Hematopoietic multipotent progenitor cell treated with erythropoietin and hydrocortisone succinate and interleukin-3 and kit ligand, for 8 days (in vitro differentiated cells): ENCODE results near the gene RASGEF1C.

ENCODE experiments used
- DNase-seq: peaks from one replicate; pipeline ENCODE4 v3.0.0-alpha.2; 2015

RASGEF1C gene

DNA sequence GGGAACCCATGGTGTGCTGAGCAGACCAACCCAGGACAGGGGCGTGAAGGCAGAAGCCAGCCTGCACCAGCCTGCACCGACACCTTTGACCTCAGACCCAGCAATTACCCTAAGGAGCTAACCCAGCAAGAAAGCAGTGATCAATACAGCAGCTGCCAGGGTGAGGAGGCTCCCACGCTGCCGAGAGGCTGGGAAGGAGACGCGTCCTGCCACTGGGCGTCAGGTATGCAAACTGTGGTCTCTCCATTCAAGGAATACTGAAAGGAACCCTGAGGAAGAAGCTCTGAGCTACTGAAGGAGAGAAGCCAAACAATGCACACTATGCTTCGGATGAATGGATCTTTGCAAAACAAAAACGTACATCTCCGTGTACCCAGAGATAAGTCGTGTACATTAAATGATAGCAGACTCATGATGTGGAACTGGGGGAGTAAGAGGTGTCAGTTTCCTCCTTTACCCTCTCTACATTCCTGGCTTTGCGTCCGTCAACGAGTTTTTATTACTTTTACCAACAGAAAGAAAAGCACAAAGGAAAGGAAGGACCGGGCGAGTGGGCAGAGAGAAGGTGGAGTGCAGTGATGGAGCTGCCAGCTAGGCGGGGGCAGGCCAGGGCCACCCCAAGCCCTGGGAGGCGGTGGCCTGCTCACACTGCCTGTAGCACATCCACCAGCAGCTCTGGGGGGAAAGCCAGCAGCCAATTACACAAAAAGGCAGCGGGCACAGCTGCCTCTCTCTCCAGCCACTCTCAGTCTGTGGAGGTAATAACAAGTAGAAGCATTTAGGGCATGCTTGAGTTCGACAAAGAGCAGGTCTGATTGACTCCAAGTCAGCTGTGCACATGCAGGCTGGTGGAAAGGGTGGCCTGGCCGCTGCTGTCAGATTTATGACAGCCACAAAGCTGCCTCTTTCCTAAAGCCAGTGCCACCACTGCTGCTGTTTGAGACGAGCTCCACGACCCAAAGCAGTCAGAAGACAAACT, 29.3 kb downstream of the RASGEF1C start:
- no peak for DNase-seq

DNA sequence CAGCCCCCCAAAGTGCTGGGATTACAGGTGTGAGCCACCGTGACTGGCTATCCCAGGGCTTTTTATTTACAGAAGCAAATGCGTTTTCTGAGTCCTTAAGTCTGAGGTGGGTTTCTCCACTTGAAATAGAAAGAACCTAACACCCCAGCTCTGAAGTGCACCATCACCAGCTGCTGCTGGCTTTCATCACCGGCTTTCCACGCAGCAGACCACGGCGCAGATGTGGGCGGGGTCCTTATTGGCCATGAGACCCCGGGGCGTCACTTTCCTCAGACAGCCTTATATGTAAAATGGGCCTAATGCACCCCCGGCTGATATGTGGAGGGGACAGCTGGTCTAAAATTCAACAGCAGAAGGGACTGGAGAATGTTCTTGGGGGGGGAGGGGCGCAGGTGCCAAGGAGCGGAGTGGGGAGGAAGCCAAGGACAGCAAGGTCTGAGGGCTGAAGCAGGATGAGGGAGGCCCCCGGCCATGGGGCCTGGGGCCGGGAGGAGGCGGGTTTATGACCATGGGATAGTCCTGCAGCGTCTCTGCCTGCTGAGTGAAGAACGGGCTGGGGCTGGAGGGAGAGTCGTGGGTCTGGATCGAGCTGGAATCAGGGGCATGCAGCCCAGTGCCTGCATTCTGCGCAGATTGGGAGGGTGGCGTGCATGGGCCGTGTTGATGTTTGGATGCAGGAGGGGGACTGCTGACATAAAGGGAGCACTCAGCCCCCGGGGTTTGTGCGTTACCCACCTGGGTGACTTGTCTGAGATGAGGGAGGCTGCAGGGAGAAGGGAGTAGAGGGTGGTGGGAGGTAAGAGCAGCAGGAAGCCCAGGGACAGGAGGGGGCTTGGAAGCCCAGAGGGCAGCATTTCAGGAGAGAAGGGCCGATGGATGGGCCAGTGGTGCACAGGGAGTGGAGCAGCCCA, 30.2 kb downstream of the RASGEF1C start:
- no peak for DNase-seq

DNA sequence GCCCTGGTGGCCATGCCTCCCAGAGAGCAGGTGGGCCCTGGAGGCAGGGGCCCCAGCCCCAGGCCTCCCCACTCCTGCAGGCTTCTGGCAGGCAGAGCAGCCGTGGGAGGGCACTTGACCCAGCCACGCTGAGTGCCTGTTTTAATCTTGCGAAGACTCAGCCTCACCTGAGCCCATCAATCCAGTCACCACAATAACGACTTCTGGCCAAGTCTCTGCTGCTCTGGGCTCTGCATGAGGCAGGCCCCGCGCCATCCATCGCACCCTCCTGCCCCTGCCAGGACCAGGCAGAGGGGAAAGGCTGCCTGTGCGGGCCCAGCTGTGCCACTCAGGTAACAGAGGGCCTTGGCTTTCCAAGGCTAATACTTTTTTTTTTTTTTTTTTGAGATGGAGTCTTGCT, 32.8 kb downstream of the RASGEF1C start:
- no peak for DNase-seq

DNA sequence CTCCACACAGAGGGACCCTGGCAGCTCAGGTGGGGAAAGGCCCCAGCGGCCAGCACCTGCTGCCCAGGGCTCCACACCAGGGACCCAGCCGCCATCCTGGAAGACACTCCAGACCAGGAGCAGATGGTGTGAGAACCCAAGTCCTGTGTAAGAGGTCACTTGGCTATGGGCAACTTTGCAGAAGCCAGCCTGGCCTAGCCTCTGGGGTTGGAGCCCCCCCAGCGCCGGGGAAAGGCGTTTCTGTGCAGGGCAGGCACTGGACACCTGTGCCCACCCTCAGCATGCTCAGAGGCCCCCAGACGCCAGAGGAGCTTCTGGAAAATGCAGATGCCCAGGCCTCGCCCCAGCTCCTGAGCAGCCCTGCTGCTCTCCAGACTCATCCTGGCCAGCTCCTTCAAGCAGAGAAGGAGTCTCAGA, 34.0 kb downstream of the RASGEF1C start:
- DNase-seq, result no peak

DNA sequence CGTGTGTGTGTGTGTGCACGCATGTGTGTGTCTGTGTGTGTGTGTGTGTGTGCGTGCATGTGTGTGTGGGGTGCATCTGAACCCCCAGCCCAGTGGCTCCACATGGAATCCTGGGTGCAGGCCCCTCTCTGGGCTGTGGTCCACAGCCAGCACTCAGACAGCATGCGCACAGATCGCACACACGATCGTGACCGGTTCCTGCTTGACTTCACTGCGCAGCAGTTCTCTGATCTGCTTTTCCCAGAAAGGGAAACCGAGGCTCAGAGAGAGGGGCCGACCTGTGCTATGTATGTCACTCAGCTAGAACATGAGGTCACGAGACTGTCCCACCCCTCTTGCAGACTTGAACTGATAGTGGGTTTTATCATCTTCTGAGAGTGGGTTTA, 34.4 kb downstream of the RASGEF1C start:
- no peak for DNase-seq

DNA sequence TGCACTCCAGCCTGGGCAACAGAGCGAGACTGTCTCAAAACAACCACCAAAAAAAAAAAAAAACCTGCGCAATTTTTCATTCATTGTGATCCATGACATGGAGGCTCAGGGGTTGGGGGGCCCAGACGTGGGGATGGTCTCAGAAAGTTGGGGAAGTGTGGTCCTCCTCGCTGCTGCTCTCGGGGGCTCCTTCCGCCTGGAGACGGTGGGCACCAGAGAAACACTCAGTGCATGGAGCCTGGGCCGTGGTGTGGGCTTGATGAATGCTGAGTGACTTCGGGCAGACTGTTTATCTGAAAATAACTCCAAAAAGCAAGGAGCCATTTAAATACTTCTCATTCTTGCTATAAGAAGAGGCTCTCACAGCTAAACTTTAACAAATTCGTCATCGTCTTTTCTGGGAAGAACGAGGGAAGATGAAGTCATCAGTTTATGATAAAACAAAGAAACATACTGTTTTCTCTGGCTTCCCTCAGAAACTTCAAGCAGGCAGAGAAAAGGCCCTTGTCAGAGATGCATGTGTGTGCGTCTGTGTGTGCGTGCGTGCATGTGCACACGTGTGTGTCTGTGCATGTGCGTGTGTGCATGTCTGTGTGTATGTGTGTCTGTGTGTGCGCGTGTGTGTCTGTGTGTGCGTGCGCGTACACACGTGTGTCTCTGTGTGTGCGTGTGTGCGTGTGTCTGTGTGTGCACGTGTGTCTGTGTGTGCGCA, 35.0 kb downstream of the RASGEF1C start:
- no peak for DNase-seq

DNA sequence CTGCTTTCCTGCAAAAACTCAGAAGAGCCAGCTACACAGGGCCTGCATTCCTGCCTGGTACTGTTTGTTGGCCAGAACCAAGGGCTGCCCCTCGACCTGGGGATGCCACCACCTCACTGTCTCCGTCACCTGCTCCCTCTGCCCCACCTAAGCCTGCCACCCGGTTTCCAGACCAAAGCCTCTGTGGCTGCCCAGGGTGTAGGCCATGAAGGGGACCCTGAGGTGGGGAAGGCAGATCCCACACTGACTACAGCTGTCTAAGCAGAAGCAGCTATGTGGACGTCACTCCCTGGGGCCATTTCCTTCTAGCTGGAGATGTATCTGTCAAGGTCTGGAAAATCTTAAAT, 35.8 kb downstream of the RASGEF1C start:
- no peak for DNase-seq

DNA sequence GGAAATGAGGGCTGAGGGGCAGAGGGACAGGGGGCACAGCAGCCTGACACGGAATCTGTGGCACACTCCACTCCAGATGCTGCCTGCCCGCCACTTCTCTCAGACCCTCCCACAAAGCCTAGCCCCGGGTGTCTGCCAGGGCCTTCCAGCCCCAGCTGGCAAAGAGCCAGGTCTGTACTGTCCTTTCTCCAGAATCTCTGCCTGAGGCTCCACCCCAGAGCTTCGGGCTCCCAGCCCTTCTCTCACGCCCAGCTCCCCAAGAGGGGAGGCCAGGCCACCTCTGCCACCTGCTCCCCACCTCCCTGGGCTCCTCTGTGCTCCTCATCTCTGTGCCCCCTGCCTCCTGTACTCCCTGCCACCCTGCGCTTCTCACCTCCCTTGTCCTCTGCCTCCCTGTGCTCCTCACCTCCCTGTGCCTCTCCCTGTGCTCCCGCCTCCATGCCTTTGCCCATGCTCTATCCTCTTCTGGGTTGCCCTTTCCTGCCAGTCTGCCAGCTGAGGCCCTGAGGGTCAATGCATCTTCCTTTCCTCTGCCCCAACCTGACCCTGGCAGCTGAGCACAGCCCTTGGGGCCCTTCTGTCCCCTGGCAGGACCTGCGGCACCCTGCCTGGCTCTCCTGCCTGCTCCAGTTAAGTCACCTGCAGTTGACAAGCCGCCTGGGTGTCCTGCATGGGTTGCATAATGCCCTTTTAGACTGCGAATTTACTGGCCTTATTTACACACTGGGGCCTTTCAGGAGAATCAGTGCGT, 36.4 kb downstream of the RASGEF1C start:
- DNase-seq, result peak; percentile 6

DNA sequence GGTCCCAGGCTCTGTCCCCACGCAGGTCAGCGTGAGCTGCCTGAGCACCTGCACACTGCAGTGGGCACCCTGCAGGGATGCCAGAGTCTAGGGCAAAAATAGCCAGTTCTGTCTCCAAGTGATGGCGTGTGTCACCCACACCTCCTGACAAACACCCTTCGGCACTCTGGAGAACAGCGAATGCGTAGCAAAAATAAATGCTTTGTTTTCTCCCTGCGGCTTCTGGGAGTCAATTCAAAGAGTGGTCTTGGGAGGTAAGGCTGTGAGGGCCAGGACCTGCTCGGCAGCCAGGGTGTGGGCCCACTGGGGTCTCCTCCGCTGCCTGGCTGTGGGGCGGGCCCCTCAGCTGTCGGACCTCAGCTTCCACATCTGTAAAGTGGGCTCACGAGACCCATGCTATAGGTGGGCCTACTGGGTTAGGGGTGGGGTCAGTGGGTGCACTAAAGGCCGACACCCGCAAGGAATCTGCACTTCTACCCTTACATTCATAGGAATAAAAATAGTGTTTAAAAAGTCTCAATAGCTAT, 37.4 kb downstream of the RASGEF1C start:
- no peak for DNase-seq

DNA sequence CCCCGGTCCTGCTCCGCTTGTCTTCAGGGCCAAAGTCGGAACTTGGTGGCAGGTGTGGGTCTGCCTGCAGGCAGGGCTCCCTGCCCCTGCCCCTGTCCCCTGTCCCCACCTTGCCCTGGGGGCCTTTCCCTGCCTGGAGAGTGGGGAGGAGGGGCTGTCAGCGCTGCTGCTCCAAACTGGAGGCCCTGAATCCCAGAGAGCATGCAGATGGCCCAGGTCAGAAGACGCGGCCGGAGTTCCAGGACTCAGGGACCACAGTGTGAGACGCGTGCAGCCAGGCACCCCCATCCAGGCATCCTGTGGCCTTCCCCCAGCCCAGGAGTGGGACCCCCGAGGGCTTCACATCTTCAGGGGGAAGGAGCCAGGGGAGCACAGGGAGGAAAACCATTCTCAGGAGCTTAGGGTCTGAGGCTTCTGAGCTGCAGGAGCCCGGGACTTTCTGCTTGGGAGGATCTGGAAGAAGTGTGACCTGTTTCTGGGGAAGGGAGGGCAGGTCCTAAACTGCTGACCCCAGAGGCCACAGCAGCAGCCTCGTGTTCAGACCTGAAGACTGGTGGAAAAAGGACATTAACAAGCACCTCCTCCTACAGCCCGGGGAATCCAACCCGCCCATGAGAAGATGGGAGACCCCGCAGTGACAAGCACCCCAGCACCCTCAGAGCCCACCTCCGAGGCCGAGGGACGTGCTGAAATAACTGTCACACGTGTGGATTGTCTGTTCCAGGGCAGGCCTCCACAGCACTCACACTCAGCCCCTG, 38.0 kb downstream of the RASGEF1C start:
- DNase-seq, result no peak

DNA sequence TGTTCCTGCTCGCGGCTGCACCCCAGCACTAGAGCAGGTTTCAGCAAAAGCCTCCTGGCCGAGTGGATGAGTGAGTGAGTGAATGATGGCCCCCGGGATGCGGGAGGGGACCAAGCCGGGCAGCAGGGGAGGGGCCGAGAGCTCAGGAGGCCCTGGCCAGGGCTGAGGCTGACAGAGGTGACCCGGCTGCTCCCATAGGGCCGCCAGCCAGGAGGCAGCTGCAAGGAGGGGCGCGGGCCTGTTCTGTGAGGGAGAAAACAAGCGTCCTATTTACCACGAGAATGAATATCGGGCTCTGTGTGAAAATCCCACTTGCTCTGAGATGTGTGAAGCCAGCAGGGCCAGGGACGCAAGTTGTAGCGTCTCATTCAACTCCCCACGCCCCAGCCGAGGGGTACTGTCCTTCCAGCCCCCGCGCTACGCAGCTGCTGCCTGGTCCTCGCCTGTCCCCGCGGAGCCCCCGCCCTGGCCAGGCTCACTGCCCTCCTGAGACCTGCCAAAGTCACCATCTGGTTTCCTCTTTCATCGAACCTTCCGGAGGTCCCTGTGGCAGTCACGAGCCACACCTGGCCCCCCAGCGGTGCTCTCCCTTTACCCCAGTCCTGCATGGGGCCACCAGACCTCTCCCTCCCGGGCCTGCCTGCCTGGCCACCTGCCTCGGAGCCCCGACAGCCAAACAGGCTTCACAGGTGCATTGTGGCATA, 38.8 kb downstream of the RASGEF1C start:
- DNase-seq, result no peak

DNA sequence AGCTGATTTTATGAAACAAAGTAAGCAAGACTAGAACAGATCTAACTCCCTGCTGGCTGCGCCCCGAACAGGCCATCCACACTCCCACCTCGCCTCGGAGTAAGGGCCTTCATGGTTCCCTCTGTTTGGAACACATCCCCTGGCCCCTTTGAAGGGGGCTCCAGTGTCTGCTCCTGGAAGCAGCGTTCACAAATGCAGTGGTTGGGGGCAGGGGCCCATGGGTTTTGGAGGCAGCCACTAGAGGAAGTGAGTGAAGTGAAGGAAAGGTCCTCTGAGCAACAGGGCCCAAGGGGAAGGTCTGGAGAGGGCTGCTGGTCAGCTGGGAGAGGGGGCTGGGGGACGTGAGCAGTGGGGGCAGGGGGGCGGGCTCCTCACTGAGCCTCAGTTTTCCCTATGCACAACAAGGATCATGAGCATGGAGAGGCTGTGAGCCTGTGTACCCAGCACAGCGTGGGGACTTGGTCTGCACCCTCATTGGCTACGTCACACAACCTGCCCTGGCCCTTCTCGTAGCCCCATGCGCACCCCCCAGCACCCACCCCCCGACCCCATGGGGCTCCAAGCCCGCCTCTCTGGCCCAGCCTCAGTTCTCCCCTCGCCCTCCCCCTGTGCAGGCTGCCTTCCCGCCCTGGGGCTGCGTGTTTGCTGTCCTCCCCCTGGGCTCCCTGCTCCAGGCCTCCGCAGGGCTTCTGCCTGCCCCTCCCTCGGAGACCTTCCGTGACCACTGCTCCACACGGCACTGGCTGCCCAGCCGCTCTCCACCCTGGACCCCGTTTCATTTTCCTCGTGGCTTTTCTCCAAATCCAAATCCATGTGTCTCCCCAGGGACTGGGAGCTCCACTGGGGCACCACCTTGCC, 39.5 kb downstream of the RASGEF1C start:
- no peak for DNase-seq

DNA sequence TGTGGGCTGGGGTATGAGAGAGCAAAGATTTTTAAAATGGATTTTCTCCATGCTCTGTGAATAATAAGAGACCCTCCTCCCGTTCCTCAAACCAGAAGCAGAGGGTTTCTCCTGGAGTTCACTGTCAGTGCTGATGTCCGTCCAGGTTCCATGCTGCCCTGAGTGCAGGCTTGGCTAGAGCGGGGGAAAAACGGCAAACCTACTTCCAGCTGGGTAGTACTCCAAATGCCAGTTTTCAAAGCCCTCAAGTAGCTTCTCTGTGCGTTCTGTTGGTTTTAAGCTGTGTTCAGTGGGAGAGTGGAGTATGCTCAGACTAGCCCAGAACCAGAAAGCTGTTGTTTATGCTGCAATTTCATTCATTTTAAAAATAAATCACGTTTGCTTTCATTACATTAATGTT, 40.3 kb downstream of the RASGEF1C start:
- no peak for DNase-seq

DNA sequence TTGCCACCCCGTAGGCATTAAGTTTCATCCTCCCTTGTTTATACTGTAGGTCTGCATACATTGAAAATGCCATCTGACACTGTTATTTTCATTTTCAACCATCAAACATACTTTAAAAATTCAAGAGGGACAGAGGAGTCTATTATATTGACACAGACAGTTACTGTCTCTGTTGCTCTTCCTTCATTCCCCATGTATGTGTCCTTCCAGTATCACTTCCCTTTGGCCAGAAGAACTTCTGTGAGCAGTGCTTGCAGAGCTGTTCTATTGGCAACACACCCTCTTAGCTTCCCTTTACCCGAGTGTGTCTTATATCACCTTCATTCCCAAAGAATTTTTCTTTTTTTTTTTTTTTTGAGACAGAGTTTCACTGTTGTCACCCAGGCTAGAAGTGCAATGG, 42.8 kb downstream of the RASGEF1C start:
- no peak for DNase-seq

DNA sequence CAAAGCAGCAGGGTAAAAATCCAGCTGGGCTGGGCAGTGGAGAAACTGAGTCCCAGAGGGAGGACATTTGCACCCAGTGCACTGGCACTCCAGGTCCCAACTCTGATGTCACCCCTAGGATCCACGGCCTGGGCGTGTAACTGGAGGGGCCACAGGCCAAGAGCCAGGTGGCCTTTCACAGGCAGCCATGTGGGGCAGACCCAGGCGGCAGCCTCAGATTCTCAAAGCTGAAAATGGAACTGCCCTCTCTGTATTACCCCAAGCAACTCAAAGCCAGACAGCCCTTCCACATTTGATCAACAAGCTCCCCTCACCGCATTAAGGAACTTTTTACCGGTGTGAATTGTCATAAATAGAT, 46.7 kb downstream of the RASGEF1C start:
- no peak for DNase-seq

DNA sequence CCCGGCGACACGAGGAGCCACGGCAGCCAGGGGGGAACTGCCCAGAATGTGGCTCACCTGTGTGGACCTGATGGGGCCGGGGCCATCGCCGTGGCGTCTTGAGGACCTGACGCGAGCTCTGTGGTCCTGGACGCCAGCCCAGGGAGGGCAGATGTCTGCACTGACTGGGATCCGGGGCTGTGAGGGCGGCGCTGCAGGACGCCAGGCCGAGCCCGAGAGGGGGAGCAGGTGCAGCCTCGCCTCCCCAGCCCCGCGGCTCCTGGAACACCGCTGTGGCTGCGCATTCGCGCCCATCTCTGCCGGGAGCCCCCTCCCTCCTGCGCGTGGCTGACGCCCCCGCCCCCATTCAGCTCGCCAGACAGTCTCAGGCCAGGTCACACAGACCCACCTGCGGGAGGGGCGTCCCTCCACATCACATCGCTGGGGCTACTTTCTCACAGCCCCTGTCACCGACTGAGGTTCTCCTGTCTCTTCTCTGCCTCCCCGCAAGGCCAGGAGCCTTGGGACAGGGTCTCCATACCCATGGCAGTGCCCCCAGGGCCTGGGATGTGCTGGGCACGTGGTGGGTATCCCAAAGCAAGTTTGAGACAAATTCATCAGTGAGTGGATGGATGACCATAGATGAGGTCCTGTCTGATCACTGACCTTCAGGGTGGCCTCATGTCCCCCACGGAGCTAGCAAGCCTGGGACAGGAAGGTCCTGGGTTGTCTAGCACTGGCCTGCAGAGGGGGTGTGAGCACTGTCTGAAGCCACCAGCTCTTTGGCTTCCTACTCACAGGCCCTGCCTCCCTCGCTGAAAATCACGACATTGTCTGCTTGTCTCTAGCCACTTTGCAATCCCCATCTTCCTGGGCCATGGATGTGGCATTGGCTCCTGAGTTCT, 47.3 kb downstream of the RASGEF1C start:
- DNase-seq, result no peak

DNA sequence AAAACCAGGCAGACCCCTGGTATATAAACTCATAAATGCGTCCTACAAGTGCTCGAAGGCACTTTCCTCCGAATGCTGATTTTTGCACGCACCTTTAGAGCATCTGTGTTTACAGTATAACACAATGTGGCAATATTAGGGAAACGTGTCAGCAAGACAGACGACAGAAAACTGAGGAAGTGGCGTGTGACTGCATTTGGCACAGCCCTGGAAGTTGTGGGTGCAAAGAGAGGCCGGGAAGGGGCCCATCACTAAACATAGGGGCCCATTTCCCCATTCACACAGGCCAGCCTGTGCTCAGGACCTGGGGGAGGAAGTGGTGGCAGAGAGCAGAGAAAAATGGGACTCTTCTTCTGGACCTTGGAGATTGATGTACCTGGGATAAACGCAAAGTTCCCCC, 48.2 kb downstream of the RASGEF1C start:
- DNase-seq, result no peak

DNA sequence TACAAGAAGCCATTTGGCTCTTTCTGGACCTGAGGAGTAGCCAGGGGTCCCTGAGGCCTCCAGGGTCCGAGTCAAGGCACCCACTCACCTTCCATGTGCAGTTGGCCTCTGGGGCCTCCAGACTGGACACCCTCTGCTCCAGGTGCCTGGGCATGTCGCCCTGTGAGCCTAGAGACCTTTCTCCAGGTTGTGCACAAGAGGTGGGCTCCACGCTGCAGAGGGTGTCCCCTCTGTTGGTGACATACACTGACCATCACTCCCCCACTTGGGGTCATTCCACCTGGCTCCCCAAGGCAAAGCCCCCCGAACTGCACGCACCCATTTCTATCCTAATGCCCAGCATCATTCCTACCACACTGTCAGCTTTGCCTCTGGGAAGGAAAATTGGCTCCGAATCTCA, 48.8 kb downstream of the RASGEF1C start:
- DNase-seq, result no peak

DNA sequence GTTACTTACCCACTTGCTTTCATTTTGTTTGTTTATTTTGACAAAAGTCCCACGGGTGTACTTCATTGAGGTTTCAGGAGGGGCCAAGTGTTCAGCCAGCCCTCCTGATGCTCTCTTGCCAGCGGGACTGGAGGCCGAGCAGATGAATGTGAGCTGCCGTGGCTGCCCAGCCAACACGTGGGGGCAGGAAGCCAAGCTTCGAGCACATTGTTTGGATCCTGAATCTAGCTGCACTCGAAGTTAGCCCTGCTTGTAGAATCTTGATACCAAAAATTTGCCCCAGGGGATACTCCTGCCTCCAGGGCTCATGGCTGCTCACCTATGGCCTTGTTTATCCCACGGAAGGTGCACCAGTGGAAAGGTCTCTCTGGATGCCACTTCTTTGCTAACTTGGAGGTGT, 49.3 kb downstream of the RASGEF1C start:
- no peak for DNase-seq
